Cardiac fibroblast (primary cell): ENCODE measurements around the gene SOHLH1.

Experiments used
- DNase-seq, 2 donors: peaks; one replicate each; pipeline versions ENCODE4 v3.0.0 to v3.0.0-alpha.2; 2010; ENCODE audit warnings: low read depth in 2 of 2
- H3K4me3 ChIP-seq, 2 donors: replicated peaks in 1 of 2; 1 replicate in 1 of 2; 2 replicates in 1 of 2; pipeline ENCODE4 v1.5.1; 2011; ENCODE audit warnings: low read depth in 2 of 2, low read length in 2 of 2, mild to moderate bottlenecking in 2 of 2, moderate library complexity in 1 of 2
- CTCF ChIP-seq: IDR thresholded peaks from one replicate; pipeline ENCODE4 v1.5.1; 2011; ENCODE audit warnings: low read depth, mild to moderate bottlenecking, low read length, inconsistent platforms

SOHLH1 gene

GRCh38 chr9:135683401-135684034 is 15.8 kb downstream of the SOHLH1 start:
- no peak for DNase-seq
- TF ChIP-seq CTCF: no peak
- H3K4me3 ChIP-seq: no peak overlapping the region

GRCh38 chr9:135681161-135681560 is 18.1 kb downstream of the SOHLH1 start:
- TF ChIP-seq CTCF: no peak
- DNase-seq: no peak
- no peak overlapping the region for H3K4me3 ChIP-seq

GRCh38 chr9:135680056-135680455 is 19.2 kb downstream of the SOHLH1 start:
- DNase-seq: no peak
- H3K4me3 ChIP-seq: no peak overlapping the region
- TF ChIP-seq CTCF: no peak

GRCh38 chr9:135678236-135679017 is 20.9 kb downstream of the SOHLH1 start:
- H3K4me3 ChIP-seq: no peak overlapping the region
- no peak for DNase-seq
- TF ChIP-seq CTCF: no peak

GRCh38 chr9:135677641-135678168 is 21.6 kb downstream of the SOHLH1 start:
- no peak for TF ChIP-seq CTCF
- H3K4me3 ChIP-seq: no peak overlapping the region

GRCh38 chr9:135676891-135677290 is 22.4 kb downstream of the SOHLH1 start:
- no peak overlapping the region for H3K4me3 ChIP-seq
- TF ChIP-seq CTCF: no peak
- DNase-seq: no peak

More at GRCh38 chr9:135677641-135678168, 21.6 kb downstream of the SOHLH1 start:
- DNase-seq: no peak
